Stimulated activated CD8-positive, alpha-beta memory T cell treated with anti-CD3 and anti-CD28 coated beads, Interleukin-15, amount 100 ng/mL, for 48 hours (primary cell): ENCODE results near the gene MYO9B.

Source experiments
- DNase-seq, 2 donors: peaks; one replicate each; pipeline ENCODE4 v3.0.0-alpha.2; 2020; ENCODE audit warnings: low read depth in 2 of 2

The MYO9B gene

GRCh38 chr19:17213334-17213733 lies 137.8 kb downstream of the MYO9B start:
- DNase-seq, result no peak

- no peak for DNase-seq
Observed at GRCh38 chr19:17214508-17215126, 139.0 kb downstream of the MYO9B start.

GRCh38 chr19:17215127-17215971 lies 139.8 kb downstream of the MYO9B start, which contains the start of gene USE1:
TSS of gene USE1 (plus strand) at chr19:17215357. CDS start at chr19:17215406, 49 bp downstream.
- peak; percentile 76 to 77 for DNase-seq

- no peak for DNase-seq
Observed at GRCh38 chr19:17216058-17216670, 140.6 kb downstream of the MYO9B start.

GRCh38 chr19:17219286-17219685 lies 143.7 kb downstream of the MYO9B start:
- no peak for DNase-seq

- no peak for DNase-seq
Observed at GRCh38 chr19:17220207-17220758, 144.7 kb downstream of the MYO9B start.

- no peak for DNase-seq
Observed at GRCh38 chr19:17225053-17225452, 149.5 kb downstream of the MYO9B start.

- peak; percentile 94 to 96 for DNase-seq
Observed at GRCh38 chr19:17226002-17226933, 150.7 kb downstream of the MYO9B start, which contains the start of gene OCEL1. TSS of gene OCEL1 (plus strand) at chr19:17226226. CDS start at chr19:17226248, 22 bp downstream.

GRCh38 chr19:17227798-17228367 lies 152.3 kb downstream of the MYO9B start:
- DNase-seq, result no peak

GRCh38 chr19:17229890-17230289 lies 154.3 kb downstream of the MYO9B start:
- no peak for DNase-seq

GRCh38 chr19:17232258-17232657 lies 156.7 kb downstream of the MYO9B start:
- DNase-seq, result no peak

GRCh38 chr19:17234911-17235299 lies 159.3 kb downstream of the MYO9B start:
- DNase-seq, result peak; percentile 40 to 54

GRCh38 chr19:17235300-17235970 lies 159.9 kb downstream of the MYO9B start:
- DNase-seq, result peak; percentile 58 to 63

- no peak for DNase-seq
Observed at GRCh38 chr19:17235971-17236777, 160.6 kb downstream of the MYO9B start.

GRCh38 chr19:17236811-17237543 lies 161.4 kb downstream of the MYO9B start:
- DNase-seq, result no peak

GRCh38 chr19:17237747-17238706 lies 162.4 kb downstream of the MYO9B start:
- DNase-seq, result no peak

GRCh38 chr19:17240062-17240752 lies 164.6 kb downstream of the MYO9B start:
- no peak for DNase-seq
